Dendritic cell treated with granulocyte-macrophage colony-stimulating factor and Interleukin-4, amounts not matched to agents 40 ng/mL and 50 ng/mL, for 4 days (primary cell): Measurements from ENCODE around the gene GGTLC3.
"Not testable (repeated sequence)": the region's sequence is repeated elsewhere in the genome, so short reads cannot be mapped to it uniquely, and the experiment has no call there.

Experiments used
- H3K27ac Mint-ChIP-seq: one replicate; pipeline ENCODE4 v1.8.0; 2022; ENCODE audit warnings: mild to moderate bottlenecking, mixed read lengths
- H3K27me3 Mint-ChIP-seq: one replicate; pipeline ENCODE4 v1.8.0; 2022; ENCODE audit warnings: mild to moderate bottlenecking, mixed read lengths
- H3K36me3 Mint-ChIP-seq: one replicate; pipeline ENCODE4 v1.8.0; 2022; ENCODE audit warnings: low read depth, mixed read lengths
- H3K4me1 Mint-ChIP-seq: one replicate; pipeline ENCODE4 v1.8.0; 2022; ENCODE audit warnings: low read depth, mixed read lengths
- H3K4me3 Mint-ChIP-seq: one replicate; pipeline ENCODE4 v1.8.0; 2022; ENCODE audit warnings: mild to moderate bottlenecking, moderate library complexity, mixed read lengths
- H3K9me3 Mint-ChIP-seq: one replicate; pipeline ENCODE4 v1.8.0; 2022; ENCODE audit warnings: mixed read lengths
- intact Hi-C: fragments of 100-400 bp; cut with micrococcal nuclease; formaldehyde crosslinking; loops from one replicate; pipeline ENCODE4 v1.15.0; 2022

Gene GGTLC3

GRCh38 chr22:18529416-18530145 is 11.6 kb upstream of the GGTLC3 start:
- intact Hi-C loops, H3K36me3 Mint-ChIP-seq, H3K9me3 Mint-ChIP-seq, H3K27ac Mint-ChIP-seq, H3K27me3 Mint-ChIP-seq, H3K4me3 Mint-ChIP-seq, H3K4me1 Mint-ChIP-seq: not testable (repeated sequence)

DNA sequence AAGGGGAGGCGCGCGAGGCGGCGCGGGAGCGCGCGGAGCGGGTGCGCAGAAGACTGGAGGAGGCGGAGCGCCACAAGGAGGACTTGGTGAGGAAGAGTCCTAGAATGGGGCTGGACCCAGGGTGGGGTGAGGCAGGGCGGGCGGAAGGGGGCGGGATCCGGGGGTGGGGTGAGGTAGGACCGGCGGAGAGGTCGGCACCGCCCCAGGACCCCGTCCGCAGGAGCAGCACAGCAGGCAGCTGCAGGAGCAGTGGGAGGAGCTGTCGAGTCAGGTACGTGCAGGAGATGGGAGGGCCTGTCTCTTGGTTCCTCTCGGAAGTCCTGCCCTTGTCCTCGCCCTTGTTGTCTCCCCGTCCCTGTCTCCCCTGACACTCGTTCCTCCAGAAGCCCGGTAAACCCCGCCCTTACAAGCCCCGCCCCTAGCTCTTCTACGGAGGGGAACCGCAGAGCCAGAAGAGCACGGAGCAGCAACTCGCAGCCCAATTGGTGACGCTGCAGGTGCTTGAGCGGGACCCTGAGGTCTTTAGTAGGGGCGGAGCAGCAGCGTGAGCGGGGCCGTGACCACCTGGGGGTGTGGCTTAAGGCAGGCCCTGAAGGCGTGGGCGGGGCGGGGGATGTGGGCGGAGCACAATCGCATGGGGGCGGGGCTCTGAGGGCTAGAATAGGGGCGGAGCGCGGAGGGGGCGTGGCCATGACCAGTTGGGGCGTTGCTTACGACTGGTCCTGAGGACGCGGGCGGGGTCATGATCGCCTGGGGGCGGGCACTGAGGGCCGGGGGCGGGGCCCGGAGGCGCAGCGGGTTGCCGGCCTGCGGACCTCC is 10.8 kb upstream of the GGTLC3 start:
- H3K4me1 Mint-ChIP-seq, H3K9me3 Mint-ChIP-seq, H3K4me3 Mint-ChIP-seq, H3K27ac Mint-ChIP-seq, H3K36me3 Mint-ChIP-seq, intact Hi-C loops, H3K27me3 Mint-ChIP-seq: not testable (repeated sequence)

DNA sequence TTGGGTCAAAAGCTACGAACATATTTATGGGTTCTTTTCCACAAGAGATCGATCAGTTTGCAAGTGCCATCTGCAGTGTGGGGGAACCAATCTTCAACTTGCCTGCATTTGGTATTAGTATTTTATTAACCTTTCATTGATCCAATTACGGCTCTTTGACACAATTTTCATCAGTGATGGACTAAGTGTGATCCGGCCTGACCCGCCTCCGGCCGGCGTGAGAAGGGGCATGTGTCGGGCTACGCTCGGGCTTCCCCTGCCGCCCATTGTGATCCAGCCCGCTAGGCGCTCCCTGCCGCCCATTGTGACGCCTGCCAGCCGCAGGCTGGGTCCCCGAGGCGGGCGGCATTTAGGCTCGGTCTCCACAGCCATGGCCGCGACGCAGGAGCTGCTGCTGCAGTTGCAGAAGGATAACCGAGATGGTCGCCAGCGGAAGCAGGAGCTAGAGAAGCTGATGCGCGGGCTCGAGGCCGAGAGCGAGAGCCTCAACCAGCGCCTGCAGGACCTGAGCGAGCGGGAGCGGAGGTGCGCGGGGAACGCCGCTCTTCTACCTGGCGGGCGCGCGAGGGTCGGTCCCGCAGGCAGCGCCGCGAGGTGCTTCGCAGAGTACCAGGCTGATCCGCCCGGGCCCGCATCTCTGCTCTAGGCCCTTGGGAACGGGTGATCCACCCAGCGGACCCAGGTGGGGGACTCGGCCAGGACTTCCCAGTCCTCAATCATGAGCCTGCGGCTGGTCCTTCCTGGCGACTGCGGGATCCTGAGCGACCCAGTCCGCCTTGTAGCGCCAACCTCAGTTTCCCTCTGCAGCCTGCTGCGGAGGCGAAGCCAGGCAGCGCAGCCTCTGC is 10.0 kb upstream of the GGTLC3 start, which contains the start of gene TMEM191B:
TSS of gene TMEM191B (plus strand) at position 51 of the 845 bp plus-strand sequence. CDS start at position 230, 179 bp downstream.
- H3K4me3 Mint-ChIP-seq, intact Hi-C loops, H3K27ac Mint-ChIP-seq: not testable (repeated sequence)

DNA sequence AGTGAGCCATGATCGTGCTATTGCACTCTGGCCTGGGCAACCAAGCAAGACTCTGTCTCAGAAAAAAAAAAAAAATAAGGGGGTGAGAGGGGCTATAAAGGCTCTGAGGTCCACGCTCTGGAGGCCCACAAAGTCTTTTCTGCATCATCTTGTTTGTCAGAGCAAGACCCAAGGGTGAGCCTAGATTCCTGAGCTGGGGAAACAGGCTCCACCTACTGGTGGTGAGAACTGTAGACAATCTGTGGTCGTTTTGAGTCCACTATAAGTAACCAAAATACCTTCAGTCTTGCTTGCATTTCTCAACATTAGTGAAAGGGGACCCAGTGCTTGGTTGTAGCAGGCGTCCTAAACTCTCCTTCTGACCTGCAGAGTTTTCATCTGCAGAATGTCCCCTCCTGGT is 5.4 kb upstream of the GGTLC3 start:
- H3K27me3 Mint-ChIP-seq, H3K4me3 Mint-ChIP-seq, H3K4me1 Mint-ChIP-seq, intact Hi-C loops, H3K27ac Mint-ChIP-seq, H3K9me3 Mint-ChIP-seq, H3K36me3 Mint-ChIP-seq: not testable (repeated sequence)

More for the DNA sequence above, 10.0 kb upstream of the GGTLC3 start, which contains the start of gene TMEM191B:
- not testable (repeated sequence) for H3K4me1 Mint-ChIP-seq, H3K27me3 Mint-ChIP-seq, H3K9me3 Mint-ChIP-seq, H3K36me3 Mint-ChIP-seq

DNA sequence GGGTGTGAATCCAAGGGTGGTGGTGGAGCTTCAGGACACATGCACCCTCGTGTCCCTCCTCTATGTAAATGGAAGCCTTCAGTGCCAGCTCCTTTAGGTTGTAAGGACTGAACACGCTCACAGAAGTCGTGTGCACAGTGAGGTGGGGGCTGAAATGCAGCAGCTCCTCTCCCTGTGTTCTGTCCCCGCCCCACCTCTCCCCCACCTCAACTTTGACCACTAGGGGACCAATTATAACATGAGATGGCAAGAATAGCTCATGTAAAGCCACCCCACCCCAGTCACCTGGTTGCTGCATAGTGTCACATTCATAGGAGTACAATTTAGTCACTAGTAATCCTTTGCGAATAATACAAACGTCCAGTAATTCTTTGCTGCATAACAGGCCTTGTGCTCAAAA is 4.8 kb upstream of the GGTLC3 start:
- H3K27ac Mint-ChIP-seq, H3K4me1 Mint-ChIP-seq, H3K36me3 Mint-ChIP-seq, intact Hi-C loops, H3K27me3 Mint-ChIP-seq, H3K9me3 Mint-ChIP-seq, H3K4me3 Mint-ChIP-seq: not testable (repeated sequence)

DNA sequence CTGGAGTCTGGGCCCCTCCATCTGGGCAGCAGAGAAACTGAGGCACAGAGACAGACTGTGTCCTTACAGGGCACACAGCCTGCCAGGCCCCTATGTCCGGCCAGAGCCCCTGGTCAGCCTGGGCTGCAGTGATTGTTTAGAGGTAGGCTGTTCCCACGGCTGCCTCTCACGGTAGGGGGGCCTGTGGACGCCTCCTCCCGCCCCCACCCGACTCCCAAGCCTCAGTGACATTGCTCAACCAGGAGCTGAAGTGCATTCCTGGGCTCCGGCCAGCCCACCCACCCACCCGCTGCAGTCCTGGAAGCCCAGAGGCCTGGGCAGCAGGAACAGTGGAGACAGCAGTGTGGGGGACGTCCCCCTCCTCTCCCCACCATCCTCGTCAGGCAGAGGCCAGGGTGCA is 4.5 kb downstream of the GGTLC3 start:
- H3K9me3 Mint-ChIP-seq, intact Hi-C loops, H3K36me3 Mint-ChIP-seq, H3K4me3 Mint-ChIP-seq, H3K27ac Mint-ChIP-seq, H3K27me3 Mint-ChIP-seq, H3K4me1 Mint-ChIP-seq: not testable (repeated sequence)

GRCh38 chr22:18512378-18512777 is 5.6 kb downstream of the GGTLC3 start:
- not testable (repeated sequence) for H3K4me3 Mint-ChIP-seq, H3K27ac Mint-ChIP-seq

DNA sequence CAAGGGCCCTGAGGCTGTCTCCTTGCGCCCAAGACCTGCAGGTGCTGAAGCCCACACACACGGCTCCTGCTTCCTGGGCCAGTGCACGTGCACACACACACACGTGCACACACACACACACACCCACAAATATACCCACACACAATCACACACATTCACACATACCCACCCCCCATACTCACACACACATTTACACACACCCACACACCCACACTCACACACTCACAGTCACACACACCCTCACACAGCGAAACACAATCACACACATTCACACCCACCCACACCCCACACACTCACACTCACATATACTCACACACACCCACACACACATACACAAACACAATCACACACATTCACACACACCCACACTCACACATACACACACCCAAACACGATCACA is 6.6 kb downstream of the GGTLC3 start:
- intact Hi-C loops, H3K4me3 Mint-ChIP-seq, H3K36me3 Mint-ChIP-seq, H3K9me3 Mint-ChIP-seq, H3K4me1 Mint-ChIP-seq, H3K27ac Mint-ChIP-seq, H3K27me3 Mint-ChIP-seq: not testable (repeated sequence)

More at GRCh38 chr22:18512378-18512777, 5.6 kb downstream of the GGTLC3 start:
- intact Hi-C loops, H3K9me3 Mint-ChIP-seq, H3K36me3 Mint-ChIP-seq, H3K27me3 Mint-ChIP-seq, H3K4me1 Mint-ChIP-seq: not testable (repeated sequence)

DNA sequence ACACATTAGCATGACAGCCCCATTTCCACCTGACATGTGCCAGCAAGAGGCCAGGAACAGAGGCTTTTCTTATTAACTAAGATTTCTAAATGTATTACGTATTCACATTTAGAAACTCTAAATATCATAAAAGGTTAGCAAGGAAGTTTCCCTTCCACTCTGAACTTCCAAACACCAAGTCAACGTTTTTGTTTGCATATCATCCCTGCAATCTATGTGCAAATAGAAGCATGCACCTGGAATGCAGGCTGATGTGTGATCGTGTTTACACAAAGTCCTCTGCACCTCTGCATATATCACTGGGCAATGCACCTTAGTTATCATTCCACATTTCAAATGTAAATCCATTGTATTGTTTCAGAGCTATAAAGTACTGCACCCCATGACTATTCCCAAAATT is 21.7 kb downstream of the GGTLC3 start:
- H3K4me1 Mint-ChIP-seq, H3K9me3 Mint-ChIP-seq, H3K27me3 Mint-ChIP-seq, H3K27ac Mint-ChIP-seq, intact Hi-C loops, H3K4me3 Mint-ChIP-seq, H3K36me3 Mint-ChIP-seq: not testable (repeated sequence)
